BE2C (cell line): ENCODE measurements around the gene GBE1.

Experiments used
- DNase-seq: peaks from one replicate; pipeline ENCODE4 v3.0.0-alpha.2; 2020
- H3K27me3 ChIP-seq: fragments of 250-450 bp; sonication (Bioruptor Pico); 2 replicates; pipeline ENCODE4 v1.5.1; 2020; ENCODE audit warnings: mild to moderate bottlenecking
- H3K36me3 ChIP-seq: fragments of 250-450 bp; sonication (Bioruptor Pico); 2 replicates; pipeline ENCODE4 v1.5.1; 2020; ENCODE audit warnings: mild to moderate bottlenecking
- H3K4me1 ChIP-seq: fragments of 250-450 bp; sonication (Bioruptor Pico); 2 replicates; pipeline ENCODE4 v1.5.1; 2020
- H3K4me3 ChIP-seq: 2 replicates; pipeline ENCODE4 v1.5.1; 2011; ENCODE audit warnings: low read depth, low read length
- H3K9me3 ChIP-seq: fragments of 250-450 bp; sonication (Bioruptor Pico); 2 replicates; pipeline ENCODE4 v1.5.1; 2020
- CTCF ChIP-seq: IDR thresholded peaks from 2 replicates; pipeline ENCODE4 v1.5.1; 2012; ENCODE audit warnings: mild to moderate bottlenecking, low read depth, low read length

GBE1 gene

GRCh38 chr3:81446806-81447205, 314.6 kb downstream of the GBE1 start:
- Histone ChIP-seq H3K27me3 (no peaks in the 10 kb centered on the region), H3K4me1 (peaks cover 8% of the 10 kb centered on the region), H3K4me3 (no peak overlapping the region), H3K36me3 (no peaks in the 10 kb centered on the region), H3K9me3 (no peaks in the 10 kb centered on the region)
- DNase-seq, result no peak
- TF ChIP-seq CTCF, result no peak

GRCh38 chr3:81445712-81446111, 315.7 kb downstream of the GBE1 start:
- DNase-seq, result no peak
- Histone ChIP-seq H3K4me3 (no peak overlapping the region), H3K9me3 (no peaks in the 10 kb centered on the region), H3K27me3 (no peaks in the 10 kb centered on the region), H3K4me1 (peaks cover 8% of the 10 kb centered on the region), H3K36me3 (no peaks in the 10 kb centered on the region)
- no peak for TF ChIP-seq CTCF

- DNase-seq, result no peak
- H3K36me3 ChIP-seq, result no peaks in the 10 kb centered on the region
- no peak for TF ChIP-seq CTCF
- H3K9me3 ChIP-seq, result no peaks in the 10 kb centered on the region
- no peak overlapping the region for H3K4me3 ChIP-seq
- H3K4me1 ChIP-seq, result peaks cover 8% of the 10 kb centered on the region
- no peaks in the 10 kb centered on the region for H3K27me3 ChIP-seq
Measured at GRCh38 chr3:81444817-81445460, 316.5 kb downstream of the GBE1 start.

GRCh38 chr3:81443958-81444357, 317.5 kb downstream of the GBE1 start:
- no peak for TF ChIP-seq CTCF
- Histone ChIP-seq H3K9me3 (no peaks in the 10 kb centered on the region), H3K27me3 (no peaks in the 10 kb centered on the region), H3K36me3 (no peaks in the 10 kb centered on the region), H3K4me1 (peaks cover 8% of the 10 kb centered on the region), H3K4me3 (no peak overlapping the region)
- no peak for DNase-seq

- no peak for DNase-seq
Measured at GRCh38 chr3:81443457-81443782, 318.0 kb downstream of the GBE1 start.

More at GRCh38 chr3:81443457-81443782, 318.0 kb downstream of the GBE1 start:
- Histone ChIP-seq H3K4me1 (peaks cover 8% of the 10 kb centered on the region), H3K4me3 (no peak overlapping the region), H3K9me3 (no peaks in the 10 kb centered on the region), H3K27me3 (no peaks in the 10 kb centered on the region), H3K36me3 (no peaks in the 10 kb centered on the region)
- no peak for TF ChIP-seq CTCF
